Colonic mucosa (tissue), 4 donors: ENCODE measurements around the gene CCDC92B. TPM values are rescaled to one million over a fixed set of nuclear protein-coding genes. Genes with fewer than 3 reads are reported as not detected.

Experiments used
- DNase-seq: peaks from one replicate; pipeline ENCODE4 v3.0.0-alpha.2; 2020
- H3K27ac ChIP-seq: fragments of 200-600 bp; one replicate; pipeline ENCODE4 v1.8.0; 2021
- H3K27me3 ChIP-seq: fragments of 200-600 bp; one replicate; pipeline ENCODE4 v1.8.0; 2021
- H3K36me3 ChIP-seq: fragments of 200-600 bp; one replicate; pipeline ENCODE4 v1.8.0; 2021
- H3K4me1 ChIP-seq: fragments of 200-600 bp; one replicate; pipeline ENCODE4 v1.8.0; 2021; ENCODE audit warnings: mild to moderate bottlenecking
- H3K4me3 ChIP-seq: fragments of 200-600 bp; one replicate; pipeline ENCODE4 v1.8.0; 2021
- H3K9ac ChIP-seq, 2 donors: one replicate each; pipeline ENCODE4 v1.7.0; 2013; ENCODE audit warnings: control low read depth in 2 of 2, low read depth in 2 of 2, low read length in 2 of 2
- H3K9me3 ChIP-seq: fragments of 200-600 bp; one replicate; pipeline ENCODE4 v1.8.0; 2021
- intact Hi-C: fragments of 100-400 bp; cut with DNase I; formaldehyde crosslinking; loops from one replicate; pipeline ENCODE4 v1.14.1; 2022
- total RNA-seq, 2 donors: library from RNA; stranded (reverse); fragmentation: NEBNext Ultra II Directional in 1 of 2; extraction: Animal tissue kit (Norgen Biotek cat#: 25700) in 1 of 2; gene quantifications; one replicate each; pipeline ENCODE4 v1.2.1, GENCODE V29; 2021
- TF ChIP-seq, protein P1 (sequence below): fragments of 200-600 bp; IDR thresholded peaks from one replicate; pipeline ENCODE4 v1.8.0; 2022; ENCODE audit warnings: antibody characterized with exemption, mild to moderate bottlenecking
- donor health status: healthy.
- donor health status: DM: no; HTN: no; CAD: no.
- donor health status: DM: no; HTN: no; CAD: no.

Gene CCDC92B
- total RNA-seq, 2 donors from 2014 or later: 0.72 to 1.8 TPM

DNA sequence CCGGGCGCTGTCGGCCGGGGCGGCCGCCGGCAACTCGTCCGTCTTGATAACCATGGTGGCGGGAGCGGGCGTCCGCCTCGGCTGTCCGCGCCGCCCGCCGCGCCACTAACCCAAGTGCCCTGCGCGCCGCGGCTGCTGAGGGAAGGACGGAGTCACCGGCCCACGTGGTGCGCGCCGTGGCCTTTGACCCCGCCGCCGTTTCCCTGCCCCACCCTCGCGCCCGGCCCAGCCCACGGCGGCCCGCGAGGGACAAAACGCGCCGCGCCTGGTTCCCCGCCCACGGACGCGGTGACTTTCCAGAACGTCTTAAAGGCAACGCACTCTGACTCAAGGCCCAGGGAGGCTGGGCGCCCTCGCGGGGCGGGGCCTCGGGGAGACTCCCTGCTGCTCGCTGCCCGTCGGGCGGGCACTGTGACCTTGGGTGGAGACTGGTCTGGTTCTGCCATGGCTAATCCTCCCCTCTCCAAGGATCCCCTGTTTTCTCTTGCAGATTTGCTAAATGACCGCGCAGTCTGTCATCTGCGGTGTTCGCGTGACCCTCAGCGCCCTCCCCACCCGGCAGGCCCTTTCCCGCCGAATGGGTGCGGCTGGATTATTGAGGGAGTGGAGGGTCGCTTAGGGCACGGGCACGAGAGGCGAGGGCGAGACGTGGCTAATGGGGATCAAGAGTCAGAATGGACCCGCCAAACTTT is 37.7 kb downstream of the CCDC92B start, which contains the start of gene CLUH:
Gene CLUH (minus strand): TSS at position 157 of the 692 bp plus-strand sequence. CDS start 103 bp downstream, at position 54.
- TF ChIP-seq, protein P1, sequence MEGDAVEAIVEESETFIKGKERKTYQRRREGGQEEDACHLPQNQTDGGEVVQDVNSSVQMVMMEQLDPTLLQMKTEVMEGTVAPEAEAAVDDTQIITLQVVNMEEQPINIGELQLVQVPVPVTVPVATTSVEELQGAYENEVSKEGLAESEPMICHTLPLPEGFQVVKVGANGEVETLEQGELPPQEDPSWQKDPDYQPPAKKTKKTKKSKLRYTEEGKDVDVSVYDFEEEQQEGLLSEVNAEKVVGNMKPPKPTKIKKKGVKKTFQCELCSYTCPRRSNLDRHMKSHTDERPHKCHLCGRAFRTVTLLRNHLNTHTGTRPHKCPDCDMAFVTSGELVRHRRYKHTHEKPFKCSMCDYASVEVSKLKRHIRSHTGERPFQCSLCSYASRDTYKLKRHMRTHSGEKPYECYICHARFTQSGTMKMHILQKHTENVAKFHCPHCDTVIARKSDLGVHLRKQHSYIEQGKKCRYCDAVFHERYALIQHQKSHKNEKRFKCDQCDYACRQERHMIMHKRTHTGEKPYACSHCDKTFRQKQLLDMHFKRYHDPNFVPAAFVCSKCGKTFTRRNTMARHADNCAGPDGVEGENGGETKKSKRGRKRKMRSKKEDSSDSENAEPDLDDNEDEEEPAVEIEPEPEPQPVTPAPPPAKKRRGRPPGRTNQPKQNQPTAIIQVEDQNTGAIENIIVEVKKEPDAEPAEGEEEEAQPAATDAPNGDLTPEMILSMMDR: no peak
- peak within 1 kb of the TSS; percentile 87 for H3K4me3 ChIP-seq
- no peaks in the 10 kb centered on the region for H3K9me3 ChIP-seq
- peak within 1 kb of the TSS; percentile 78 to 90 for H3K9ac ChIP-seq
- intact Hi-C loops: no loop called here
- no peaks in the 10 kb centered on the region for H3K36me3 ChIP-seq
- DNase-seq: peak; percentile 98
- H3K27me3 ChIP-seq: no peaks in the 10 kb centered on the region
- peaks cover 25% of the 10 kb centered on the region for H3K4me1 ChIP-seq
- H3K27ac ChIP-seq: peak within 1 kb of the TSS; percentile 71

DNA sequence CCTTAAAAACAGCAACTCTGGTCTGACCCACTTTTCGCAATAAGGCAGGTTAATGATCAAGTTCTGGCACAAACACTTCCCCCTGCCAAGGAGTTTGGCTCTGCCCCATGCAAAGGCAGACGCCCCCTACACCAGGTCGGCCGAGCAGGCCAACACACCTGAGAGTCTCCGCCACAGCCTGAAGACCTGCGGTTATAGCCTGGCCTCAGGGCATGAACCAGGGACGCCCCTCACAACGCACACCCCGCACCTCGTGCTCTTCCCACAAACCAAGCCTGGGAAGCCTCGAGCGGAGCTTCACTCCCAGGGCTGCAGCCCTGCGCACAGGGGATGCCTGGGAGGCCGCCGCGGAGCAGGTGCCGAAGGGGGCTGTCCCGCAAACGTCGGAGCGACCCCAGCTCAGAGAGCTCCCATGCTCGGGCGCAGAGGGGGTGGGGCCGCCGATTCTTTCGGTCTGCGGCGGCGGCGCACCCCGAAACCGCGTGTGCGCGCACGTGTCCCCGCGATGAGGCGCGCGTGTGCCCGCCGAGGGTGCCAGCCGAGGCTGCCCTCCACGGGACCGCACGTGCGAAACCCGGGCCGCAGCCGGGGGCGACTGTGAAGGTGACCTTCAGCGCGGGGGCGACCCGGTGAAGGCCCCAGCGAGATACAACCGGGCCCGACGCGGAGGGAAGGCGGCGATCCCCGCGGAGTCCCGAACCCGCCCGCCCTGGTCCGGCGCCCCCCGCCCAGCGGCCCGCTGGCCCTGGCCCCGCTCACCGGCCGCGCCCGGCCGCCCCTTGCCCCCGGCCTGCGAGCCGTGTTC is 38.4 kb downstream of the CCDC92B start:
- no peak for DNase-seq
- H3K27ac ChIP-seq: peak overlapping the region; percentile 71
- H3K4me1 ChIP-seq: peaks cover 25% of the 10 kb centered on the region
- H3K9ac ChIP-seq: peak overlapping the region; percentile 78 to 81
- no peaks in the 10 kb centered on the region for H3K9me3 ChIP-seq
- H3K4me3 ChIP-seq: peak overlapping the region; percentile 87
- intact Hi-C loops: no loop called here
- TF ChIP-seq, protein P1: no peak
- H3K36me3 ChIP-seq: no peaks in the 10 kb centered on the region
- no peaks in the 10 kb centered on the region for H3K27me3 ChIP-seq

DNA sequence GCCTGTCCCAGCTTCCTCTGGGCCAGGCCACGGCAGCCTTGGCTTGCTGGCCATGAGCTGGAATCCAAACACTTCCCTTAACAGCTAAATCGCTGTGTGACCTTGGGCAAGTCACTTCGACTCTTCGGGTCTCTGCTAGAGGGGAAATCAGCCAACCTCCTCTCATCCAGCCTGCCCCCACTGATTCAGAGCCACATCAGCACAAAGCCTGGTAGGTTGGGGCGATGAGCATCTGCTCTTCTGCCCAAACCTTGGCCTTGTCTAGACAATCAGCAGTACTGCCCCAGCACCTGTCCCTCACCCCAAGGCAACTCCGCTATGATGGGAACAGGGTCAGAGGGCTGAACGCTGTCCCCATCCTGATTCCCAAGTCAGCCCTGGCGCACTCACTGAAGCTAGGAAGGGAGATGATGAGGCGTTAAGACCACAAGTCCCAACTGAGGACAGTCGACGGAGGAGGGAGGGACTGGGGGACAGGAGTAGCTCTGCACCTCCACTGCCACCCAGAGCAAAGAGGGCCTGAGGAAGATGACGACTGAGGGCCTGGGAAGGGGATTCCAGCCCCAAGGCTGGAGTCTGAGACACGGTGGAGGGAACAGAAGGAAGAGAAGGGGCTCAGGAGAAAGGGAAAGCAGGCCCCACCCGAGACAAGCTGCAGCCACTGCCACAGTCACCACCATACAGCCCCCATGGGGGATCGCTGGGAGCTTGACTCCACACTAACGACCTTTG is 39.2 kb downstream of the CCDC92B start:
- Histone ChIP-seq H3K4me3 (peak overlapping the region; percentile 87), H3K9me3 (no peaks in the 10 kb centered on the region), H3K27ac (peak overlapping the region; percentile 71), H3K9ac (peak overlapping the region; percentile 78 to 81), H3K27me3 (no peaks in the 10 kb centered on the region), H3K36me3 (no peaks in the 10 kb centered on the region), H3K4me1 (peaks cover 25% of the 10 kb centered on the region)
- intact Hi-C loops: no loop called here
- TF ChIP-seq, protein P1: no peak
- no peak for DNase-seq

DNA sequence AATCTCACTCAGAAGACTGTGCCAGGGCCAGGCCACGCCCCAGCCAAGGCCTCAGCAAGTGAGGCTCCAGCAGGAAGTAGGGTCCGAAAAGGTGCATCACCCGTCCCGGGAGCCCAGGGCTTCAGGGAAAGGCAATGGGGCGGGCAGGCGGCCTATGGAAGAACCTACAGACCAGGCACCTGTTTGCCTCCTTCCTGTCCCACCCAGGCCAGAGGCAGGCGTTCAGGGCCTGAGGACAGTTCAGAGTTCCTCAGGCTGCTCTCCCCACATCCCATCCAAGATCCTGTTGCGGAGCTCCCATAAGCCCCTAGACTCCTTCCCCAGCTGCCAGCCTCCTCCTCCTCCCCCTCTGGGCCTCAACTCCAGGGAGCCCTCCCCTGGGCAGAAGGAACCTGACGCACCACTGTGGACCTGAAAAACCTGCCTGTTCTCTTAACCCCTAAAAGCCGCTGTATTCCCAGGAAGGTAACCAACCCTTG is 40.2 kb downstream of the CCDC92B start:
- intact Hi-C loops: no loop called here
- Histone ChIP-seq H3K27me3 (no peaks in the 10 kb centered on the region), H3K36me3 (no peaks in the 10 kb centered on the region), H3K4me1 (peaks cover 25% of the 10 kb centered on the region), H3K27ac (peak overlapping the region; percentile 71), H3K9me3 (no peaks in the 10 kb centered on the region), H3K4me3 (peak overlapping the region; percentile 87), H3K9ac (peak overlapping the region in 1 of 2 donors; percentile 81)
- TF ChIP-seq, protein P1: no peak
- DNase-seq: peak; percentile 90

DNA sequence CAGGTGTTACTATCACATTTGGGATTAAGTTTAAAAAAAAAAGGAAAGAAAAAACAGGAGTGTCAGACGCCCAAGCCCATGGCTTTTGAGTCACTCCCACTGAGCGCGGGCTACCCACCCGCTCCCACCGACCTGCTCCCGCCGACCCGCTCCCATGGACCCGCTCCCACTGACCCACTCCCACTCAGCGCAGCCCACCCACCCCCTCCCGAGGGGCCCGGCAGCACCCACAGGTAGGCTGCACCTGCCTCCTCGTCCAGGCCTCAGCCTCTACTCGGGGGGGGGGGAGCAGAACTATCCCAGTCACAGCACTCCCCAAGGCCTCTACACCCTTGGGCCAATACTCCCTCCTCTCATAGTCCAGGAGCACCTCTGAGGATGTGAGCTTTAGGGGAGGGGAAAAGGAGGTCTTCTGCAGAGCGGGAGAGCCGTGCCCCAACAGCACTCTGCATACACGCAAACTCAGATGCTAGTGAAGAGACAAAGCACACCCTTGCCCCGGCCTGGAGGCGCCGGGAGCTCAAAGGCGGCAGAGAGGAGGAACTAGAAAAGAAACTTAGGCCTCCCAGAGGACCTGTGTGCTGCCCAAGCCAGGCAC is 40.8 kb downstream of the CCDC92B start:
- H3K36me3 ChIP-seq: no peaks in the 10 kb centered on the region
- peak overlapping the region; percentile 87 for H3K4me3 ChIP-seq
- peaks cover 25% of the 10 kb centered on the region for H3K4me1 ChIP-seq
- no peaks in the 10 kb centered on the region for H3K9me3 ChIP-seq
- intact Hi-C loops: no loop called here
- H3K9ac ChIP-seq: peak overlapping the region; percentile 36 to 81
- TF ChIP-seq, protein P1: no peak
- no peak for DNase-seq
- H3K27ac ChIP-seq: peak overlapping the region; percentile 71
- H3K27me3 ChIP-seq: no peaks in the 10 kb centered on the region
